Stimulated activated CD8-positive, alpha-beta memory T cell treated with anti-CD3 and anti-CD28 coated beads, Interleukin-4, amount 100 ng/mL, for 4 hours (primary cell): ENCODE data around the gene UBE2E1.
"Not testable (repeated sequence)": the region's sequence is repeated elsewhere in the genome, so short reads cannot be mapped to it uniquely, and the experiment has no call there.

Source experiments
- DNase-seq, 2 donors: peaks; one replicate each; pipeline ENCODE4 v3.0.0-alpha.2; 2020; ENCODE audit warnings: low read depth in 2 of 2, low spot score in 1 of 2

UBE2E1 gene

DNA sequence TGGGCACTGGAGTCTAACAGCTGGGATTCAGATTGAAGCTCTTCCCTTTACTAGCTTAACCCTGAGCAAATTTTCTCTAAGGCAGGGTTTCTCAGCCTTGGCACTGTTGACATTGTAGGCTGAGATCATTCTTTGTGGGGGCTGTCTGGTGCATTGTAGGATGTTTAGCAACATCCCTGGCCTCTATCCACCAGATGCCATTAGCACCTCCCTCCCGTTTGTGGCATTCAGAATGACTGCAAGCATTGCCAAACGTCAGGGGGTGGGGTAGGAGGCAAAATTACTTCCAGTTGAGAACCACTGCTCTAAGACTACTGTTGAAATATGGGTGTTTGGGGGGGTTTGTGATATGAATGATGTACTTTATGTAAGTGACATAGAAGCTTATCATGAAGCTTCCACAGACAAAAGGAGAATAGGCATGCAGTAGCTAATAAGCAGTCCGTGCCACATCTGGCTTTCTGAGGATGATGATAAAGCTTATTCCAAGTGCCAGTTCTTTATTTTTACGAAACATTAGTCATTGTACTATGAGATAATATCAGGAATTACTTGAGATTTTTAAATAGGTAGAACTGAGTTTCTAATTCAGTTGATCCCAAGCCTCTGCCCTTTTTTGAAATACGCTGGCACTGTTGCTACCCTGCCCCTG is 71.7 kb downstream of the UBE2E1 start:
- DNase-seq, result no peak

DNA sequence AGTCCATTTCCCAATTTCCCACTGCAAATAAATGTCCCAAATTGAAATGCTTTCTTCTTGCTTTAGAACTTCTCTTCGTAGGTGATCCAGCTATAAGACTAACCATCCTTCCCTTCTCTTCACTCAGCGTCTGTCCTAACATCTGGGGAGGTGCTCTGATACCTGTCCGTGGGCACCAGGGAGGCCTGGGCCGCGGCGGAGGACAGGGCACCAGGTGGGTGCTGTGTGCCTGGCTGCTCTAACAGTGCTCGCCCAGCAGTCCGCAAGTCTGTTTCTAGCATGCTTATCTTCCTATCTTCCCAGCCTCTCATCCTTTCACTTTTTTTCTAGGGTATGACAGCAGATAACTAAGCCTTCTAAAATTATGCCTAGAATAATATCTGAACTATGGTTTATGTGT is 73.7 kb downstream of the UBE2E1 start:
- no peak for DNase-seq

DNA sequence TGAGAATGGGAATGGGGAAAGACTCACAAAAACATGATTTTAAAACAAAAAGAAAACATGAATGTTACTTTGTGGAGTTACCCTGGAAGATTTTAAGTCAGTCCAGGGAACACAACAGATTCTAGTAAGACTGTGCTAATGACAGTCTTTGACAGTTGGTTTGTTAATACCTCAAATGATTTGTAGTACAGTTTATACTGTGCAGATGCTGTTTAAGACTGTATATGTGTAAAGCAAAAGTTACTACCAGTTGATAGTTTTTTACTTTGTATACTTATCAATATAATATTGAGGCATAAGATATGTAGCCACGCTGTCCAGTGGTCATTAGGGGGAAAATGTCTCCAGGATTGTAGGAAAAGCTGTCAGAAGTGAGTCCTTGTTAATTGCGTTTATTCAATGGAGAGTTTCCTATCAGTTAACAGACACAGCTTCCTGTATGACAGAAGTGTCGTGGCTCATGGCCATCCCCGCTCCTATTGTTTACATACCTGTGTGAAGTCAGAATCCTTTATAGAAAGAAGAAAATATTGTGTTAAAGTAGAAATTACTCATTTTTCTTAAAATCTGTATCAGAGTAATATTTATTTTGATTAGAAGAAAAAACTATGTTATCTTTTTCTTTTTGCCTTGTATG is 75.1 kb downstream of the UBE2E1 start:
- DNase-seq, result no peak

DNA sequence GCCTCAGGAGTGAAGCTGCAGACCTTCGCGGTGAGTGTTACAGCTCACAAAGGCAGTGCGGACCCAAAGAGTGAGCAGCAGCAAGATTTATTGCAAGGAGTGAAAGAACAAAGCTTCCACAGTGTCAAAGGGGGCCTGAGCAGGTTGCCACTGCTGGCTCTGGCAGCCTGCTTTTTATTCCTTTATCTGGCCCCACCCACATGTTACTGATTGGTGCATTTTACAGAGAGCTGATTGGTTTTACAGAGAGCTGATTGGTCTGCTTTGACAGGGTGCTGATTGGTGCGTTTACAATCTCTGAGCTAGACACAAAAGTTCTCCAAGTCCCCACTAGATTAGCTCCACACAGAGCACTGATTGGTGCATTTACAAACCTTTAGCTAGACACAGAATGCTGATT is 76.2 kb downstream of the UBE2E1 start:
- DNase-seq, result not testable (repeated sequence)

DNA sequence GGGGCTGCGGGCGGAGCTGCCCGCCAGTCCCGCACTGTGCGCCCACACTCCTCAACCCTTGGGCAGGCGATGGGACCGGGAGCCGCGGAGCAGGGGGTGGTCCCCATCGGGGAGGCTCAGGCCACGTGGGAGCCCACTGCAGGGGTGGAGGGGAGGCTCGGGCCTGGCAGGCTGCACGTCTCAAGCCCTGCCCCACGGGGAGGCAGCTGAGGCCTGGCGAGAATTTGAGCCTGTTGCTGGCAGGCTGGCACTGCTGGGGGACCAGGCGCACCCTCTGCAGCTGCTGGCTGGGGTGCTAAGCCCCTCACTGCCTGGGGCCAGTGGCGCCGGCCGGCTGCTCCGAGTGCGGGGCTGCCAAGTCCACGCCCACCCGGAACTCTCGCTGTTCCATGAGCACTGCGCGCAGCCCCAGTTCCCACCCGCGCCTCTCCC is 76.7 kb downstream of the UBE2E1 start:
- no peak for DNase-seq

DNA sequence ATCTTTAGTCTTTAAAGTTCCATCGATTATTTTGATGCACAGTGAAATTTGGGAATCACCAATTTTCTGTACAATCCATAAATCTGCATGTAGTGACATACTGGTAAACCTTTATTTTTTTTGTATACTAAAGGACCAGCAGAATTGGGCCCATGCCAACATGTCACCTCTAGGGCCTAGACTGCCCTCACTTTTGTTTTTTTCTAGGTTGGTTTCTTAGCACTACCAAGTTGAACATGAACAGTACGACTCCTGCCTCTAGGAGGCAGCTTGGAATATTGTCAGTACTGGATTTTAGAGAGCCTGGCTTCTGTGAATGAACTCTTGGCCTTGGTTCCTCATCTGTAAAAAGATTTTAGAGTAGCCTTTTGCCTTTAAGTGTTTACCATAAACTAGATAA is 78.7 kb downstream of the UBE2E1 start:
- DNase-seq, result no peak

DNA sequence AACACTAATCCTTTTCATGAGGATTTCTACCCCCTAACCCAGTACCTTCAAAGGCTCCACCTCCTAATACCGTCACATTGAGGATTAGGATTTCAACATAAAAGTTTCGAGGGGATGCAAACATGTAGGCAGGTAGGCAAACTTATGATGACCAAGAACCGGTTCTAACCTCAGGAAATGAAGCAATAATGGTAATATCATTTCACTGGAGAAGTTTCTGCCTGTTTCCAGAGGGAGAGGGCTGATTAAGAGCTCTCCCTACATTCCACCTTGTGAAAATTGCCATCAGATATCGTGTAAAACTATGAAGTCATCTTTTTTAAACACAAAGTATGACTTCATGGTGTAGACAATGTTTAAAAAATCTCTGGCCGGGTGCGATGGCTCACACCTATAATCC is 79.5 kb downstream of the UBE2E1 start:
- no peak for DNase-seq

DNA sequence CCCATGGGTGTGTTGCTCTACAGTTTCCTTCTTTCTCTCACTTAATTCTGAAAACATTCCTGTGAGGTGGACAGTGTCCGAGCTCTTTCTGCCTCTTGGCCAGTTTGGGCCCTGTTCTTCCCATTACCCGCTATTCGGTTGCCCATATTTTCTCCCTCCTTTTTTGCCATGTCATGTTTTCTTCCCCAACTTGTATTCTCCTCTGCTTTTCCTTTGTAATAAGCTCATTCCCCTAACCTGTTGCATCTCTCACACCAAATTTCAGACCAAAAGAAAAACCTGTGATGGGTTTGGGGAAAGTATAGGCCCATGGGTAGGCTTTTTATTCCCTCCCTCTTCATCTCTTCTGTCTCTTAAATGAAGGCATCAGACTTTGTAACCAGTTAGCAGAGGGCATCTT is 80.6 kb downstream of the UBE2E1 start:
- no peak for DNase-seq

DNA sequence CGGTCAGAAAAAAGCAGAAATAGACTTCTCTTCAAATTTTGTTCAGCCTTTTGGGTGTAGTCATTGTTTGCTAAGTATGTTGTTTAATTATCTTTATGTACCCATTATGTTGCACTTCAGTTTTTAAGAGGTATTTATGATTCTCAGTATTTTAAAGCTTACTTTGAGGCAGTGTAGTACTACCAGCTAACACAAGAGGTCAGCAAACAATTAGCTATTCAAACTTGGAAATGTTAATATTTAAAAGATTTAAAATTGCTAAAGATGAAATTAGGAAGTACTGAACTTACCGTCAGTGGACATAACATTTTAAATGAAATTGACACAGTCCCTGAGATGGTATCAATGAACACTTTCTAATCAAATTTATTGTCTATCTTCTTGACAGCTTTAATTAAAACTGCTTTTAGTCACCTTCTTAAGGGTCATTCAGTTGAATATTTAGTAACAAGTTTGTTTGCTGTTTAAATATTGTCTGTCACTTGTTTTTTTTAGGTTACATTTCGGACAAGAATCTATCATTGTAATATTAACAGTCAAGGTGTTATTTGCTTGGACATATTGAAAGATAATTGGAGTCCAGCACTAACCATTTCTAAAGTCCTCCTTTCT is 83.0 kb downstream of the UBE2E1 start:
- no peak for DNase-seq

DNA sequence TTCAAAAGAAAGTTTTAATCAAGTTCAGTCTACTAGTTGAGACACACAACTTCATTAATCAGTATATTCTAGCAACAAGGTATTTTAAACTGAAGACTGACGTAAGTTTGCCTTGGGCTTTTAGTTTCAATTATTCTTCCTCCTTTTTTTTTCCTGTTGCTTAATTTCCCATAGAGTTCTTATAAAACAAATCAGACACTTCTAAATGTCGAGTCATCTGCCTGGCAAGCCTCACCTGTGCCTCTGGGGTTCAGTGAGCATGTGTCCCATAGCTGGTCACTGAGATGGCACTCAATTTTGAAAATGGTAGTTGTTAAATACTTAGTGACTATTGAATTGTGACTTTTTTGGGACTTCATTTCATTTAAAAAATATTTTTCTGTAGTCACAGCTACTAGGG is 83.6 kb downstream of the UBE2E1 start:
- no peak for DNase-seq

DNA sequence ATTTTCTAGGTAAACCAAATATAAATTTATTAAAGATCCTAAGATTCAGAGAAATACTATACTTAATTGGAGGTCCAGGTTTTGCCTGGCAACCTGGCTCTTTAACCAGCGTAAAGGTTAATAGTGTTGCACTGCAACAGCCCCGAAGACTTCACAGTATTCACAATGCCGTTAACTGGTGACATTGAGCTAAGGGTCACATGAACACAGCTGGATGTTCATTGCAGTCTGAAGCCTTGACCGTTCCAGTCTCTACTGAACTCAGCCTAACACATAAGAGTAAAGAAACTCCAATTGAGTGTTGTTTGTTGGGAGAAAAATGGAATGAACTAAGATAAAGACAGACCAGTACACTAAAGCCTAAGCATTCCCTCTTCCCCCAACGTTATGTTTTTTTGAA is 84.2 kb downstream of the UBE2E1 start:
- no peak for DNase-seq

DNA sequence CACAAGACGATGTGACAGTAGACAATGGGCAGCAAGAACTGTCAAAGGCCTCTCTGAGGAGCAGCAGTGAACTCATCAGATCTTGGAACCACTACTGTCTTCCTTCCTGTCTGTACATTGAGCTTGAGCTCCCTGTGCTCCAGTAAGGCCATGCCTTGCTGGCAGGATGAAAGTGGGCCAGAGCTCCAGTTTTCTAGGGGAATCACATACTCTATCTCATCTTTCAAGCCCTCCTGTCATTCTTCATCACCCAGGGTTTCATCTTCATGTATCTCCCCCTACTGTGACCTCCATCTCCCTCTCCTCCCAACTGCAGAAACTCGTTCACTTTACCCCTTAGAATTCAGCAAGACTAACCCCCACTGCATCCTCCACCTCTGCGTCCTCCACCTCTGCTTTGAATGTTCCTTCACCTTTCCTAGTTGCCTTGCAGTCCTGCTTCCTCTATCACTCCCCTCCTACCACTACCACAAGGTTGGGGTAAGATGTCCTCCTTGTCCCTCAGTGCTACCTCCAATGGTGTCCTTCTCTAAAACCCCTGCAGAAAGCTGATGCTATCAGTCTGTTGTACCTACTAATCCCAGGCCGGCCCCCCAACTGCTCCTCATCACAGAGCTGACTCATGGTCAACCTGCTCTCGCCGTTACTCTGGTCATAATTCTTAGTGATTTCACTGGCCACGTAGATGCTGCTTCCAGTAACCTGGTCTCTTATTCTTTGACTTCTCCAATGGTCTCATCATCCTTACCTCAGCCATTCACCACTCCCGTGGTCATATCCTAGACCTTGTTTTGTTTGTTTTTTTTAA is 88.7 kb downstream of the UBE2E1 start:
- DNase-seq, result no peak

DNA sequence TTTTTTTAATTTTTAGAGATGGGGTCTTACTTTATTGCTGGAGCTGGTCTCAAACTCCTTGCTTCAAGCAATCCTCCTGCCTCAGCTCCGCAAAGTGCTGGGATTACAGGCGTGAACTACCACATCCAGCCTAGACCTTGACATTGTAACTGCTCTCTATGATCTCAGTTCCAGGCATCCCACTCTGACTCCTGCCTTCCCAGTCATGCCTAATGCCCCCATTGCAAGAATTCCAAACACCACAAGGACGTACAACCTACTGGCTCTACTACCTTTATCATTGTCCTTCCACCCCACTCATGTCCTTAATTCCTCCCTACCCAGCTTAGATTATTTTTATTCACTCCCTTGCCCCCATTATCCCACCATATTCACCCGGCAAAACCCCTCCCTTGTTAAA is 89.4 kb downstream of the UBE2E1 start:
- DNase-seq, result no peak

DNA sequence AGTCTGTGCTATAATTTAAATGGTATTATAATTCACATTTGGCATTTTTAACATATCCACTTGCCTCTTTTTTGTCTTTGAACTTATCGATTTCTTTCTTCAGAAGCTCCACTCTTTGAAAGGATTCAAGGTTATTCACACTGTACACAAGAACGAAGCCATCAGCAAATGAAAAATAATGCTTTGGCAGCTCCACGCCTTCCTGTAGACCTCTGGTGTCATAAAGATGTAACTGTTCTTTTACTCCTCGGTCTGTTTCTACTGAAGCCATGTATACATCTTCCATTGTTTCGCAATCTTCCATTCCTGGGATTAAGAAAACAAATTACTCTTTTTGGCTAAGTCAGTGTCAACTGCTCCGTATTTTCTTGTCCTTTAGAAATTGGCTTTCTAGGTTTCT is 95.0 kb downstream of the UBE2E1 start:
- DNase-seq, result no peak

DNA sequence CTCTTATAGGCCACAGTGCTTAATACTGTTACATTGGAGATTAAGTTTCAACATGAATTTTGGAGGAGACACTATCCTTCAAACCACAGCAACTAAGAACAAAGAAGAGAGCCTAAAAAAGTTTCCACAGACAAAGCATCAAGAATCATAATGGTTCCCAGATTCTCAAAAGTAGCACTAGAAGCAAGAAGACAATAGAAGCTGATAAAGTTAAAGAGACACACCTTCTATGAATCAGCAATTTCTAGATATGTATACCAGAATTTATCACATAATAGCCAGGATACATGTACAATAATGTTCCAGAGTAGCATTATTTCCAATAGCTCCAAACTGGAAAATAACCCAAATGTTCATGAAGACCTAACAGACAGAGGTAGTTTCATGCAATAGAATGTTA is 98.8 kb downstream of the UBE2E1 start:
- DNase-seq, result no peak

DNA sequence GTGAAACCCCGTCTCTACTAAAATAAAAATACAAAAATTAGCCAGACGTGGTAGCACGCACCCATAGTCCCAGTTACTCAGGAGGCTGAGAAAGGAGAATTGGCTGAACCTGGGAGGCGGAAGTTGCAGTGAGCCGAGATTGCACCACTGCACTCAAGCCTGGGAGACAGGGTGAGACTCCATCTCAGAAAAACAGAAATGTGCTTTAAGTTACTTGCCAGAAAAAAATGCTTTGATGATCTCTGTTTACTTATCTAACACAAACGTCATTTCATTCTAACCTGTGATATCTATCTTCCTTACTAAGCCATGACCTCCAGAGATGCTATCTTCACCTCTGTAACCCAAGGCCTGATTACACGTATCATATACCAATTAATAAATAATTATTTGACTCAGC is 103.6 kb downstream of the UBE2E1 start:
- no peak for DNase-seq

DNA sequence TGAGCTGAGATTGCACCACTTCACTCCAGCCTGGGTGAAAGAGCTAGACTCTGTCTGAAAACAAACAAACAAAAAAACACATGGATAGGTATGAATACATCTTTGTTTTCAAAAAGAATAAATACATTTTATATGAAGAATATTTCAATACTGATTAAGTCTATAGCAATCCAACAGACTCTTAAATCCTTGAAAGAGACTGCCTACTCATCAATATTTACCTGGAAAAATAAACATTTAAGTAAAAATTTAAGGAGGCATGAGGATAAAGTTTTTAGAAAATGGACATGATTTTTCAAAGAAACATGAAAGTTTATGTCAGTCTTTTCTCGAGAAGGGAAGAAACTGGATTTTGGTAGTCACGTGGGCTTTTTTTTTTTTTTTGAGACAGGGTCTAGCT is 105.6 kb downstream of the UBE2E1 start:
- no peak for DNase-seq

DNA sequence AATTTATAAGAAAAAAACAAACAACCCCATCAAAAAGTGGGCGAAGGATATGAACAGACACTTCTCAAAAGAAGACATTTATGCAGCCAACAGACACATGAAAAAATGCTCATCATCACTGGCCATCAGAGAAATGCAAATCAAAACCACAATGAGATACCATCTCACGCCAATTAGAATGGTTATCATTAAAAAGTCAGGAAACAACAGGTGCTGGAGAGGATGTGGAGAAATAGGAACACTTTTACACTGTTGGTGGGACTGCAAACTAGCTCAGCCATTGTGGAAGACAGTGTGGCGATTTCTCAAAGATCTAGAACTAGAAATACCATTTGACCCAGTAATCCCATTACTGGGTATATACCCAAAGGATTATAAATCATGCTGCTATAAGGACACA is 106.6 kb downstream of the UBE2E1 start:
- DNase-seq, result not testable (repeated sequence)

DNA sequence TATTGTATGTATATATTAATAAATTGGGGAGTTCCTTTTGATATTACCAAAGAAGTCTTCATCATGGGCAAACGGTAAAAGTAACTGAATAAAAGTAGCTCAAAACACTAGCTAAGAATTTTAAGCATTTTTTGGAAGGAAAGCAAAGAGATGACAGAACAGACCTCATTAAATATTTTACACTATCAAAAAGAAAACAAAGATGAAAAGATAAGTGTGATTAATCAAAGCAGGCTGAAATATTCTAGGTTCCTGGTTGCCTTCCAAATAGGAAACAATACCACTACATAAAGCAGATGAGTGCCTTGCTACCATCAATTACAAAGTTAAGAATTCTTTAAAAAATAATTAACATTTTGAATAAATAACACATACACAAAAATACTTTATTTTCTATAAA is 107.4 kb downstream of the UBE2E1 start:
- no peak for DNase-seq

DNA sequence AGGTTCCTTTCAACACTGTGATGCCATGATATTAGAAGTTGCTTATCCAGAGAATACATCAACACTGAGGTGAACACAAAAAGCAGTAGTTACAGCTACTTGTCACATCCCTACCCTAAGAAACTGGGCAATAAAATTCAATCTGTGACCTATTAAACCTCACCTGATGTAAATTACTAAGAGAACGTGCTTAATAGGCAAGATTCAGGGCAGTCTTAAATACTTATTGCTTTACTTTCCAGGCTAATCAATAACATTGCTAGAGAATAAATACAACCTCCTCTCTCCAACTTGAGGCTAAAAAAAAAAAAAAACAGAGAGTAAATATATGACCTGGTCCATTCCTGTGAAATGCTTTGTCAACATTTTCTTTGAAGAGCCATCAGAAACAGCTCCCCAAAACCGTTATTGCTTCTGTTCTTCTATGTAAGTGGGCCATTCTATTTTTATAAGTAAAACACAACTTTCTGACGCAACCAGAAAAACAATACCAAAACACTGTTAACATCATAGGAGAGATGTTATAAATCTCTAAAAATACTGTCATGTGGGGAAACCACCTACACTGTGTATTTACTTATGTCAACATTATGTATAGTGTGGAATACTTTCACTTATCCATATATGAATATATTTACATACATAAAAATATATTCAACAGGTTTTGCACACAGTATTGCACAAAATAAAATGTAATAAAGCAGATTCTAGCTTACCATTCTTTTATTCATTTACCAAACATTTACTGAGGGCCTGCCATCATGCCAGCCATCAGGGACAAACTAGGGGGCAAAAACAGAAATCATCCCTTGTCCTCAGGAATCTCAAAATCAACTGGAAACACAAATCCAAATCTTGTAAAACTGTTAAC is 108.4 kb downstream of the UBE2E1 start:
- no peak for DNase-seq

DNA sequence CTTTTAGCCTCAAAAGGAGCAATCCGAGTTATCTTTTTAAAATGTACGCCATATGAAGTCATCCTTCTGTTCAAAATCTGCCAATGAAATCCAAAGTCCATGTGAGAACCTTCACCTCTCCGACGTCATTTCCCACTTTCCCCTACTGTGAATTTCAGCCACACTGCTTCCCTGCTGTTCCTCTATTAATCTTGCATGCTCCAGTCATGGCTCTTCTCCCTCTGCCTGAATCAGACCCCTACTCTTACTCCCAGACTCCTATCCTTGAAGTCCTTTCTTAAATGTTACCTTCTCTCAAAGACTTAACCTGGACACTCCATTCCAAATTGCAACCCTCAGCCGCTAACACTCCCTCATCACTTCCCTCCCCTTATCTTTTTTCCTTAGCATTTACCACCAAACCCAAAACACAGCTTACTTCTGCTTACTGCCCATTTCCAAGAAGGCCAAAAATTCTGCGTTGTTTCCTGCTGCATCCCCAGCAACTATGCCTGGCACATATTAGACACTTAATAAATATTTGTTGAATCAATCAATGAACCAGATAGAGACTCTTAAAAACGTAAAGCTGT is 109.9 kb downstream of the UBE2E1 start:
- DNase-seq, result no peak
